Right kidney (tissue), 1 donor: ENCODE data around the gene PABPN1.

Experiments
- DNase-seq: peaks from one replicate; pipeline ENCODE4 v3.0.0-alpha.2; 2016

PABPN1 gene

GRCh38 chr14:23299211-23299957 is 21.9 kb upstream of the PABPN1 start:
- no peak for DNase-seq

DNA sequence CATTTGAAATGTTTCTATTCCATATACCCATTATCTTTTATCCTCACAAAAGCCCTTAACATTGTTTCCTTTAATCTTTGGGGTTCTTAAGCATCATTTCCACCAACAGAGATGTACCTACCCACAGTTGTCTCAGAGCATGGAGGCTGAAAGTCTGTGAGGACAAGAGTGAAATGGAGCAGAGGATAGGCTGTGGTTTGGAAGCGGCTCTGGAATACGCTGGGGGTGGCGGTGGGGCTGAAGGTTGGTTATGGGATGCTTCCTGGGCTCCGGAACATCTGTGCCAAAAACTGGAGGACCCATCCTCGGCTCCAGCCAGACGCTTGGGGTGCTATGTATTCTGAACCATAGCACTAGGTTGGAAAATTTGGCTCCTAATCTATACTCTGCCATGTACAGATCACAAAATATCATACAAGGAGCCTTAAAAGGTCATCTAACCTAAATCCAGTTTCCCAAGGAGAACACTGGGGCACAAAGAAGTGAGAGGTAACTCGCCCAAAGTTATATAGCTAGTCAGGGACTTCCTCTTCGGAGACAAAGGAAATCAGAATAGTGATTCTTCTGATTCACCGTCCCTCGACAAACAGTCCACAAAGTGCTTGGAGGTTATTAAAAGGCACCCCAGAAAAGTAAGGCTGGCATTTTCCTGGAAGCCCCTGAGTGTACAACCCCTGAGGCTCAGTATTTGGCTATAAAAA is 21.1 kb upstream of the PABPN1 start:
- DNase-seq, result no peak

DNA sequence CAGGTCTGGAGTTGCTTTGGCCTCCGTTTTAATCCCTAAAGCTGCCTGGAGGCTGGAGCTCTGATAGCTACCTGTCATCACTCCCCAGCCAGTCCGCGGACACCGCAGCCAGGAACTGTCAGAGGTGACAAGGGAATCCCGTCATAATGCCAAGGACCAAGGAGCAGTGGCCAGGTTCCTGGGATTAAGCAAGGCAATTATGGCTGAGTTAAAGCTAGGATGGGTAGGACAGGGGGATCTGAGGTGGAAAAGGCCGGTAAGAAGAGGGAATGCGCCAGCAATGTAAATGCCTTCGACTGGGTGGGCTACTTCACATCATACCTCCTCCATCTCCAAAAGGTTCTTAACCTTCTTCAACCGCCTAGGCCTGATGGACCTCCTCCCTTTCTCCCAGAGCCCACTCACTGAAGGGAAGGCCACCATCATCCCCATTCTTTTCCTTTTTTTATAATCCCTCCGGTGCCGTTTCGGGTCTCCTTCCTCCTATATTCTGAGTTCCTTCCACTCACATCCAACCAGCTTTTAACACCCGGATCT is 20.5 kb upstream of the PABPN1 start:
- DNase-seq, result peak; percentile 67

GRCh38 chr14:23301288-23301968 is 19.8 kb upstream of the PABPN1 start:
- peak; percentile 98 for DNase-seq

DNA sequence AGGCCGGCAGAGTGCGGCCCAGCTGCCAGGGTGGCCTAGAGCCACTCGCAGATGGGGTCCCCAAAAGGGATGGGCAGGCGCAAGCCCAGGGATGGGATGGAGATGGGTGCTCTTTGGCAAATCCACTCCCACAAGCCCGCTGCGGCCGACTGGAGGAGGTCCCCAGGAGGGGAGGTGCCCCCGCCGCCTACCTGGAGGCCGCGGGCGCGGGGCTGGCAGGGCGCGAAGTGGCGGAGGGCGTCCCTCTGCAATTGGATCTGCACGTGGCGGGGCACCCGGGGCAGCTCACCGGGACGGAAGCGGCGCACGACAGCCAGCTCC is 19.3 kb upstream of the PABPN1 start:
- peak; percentile 98 for DNase-seq

DNA sequence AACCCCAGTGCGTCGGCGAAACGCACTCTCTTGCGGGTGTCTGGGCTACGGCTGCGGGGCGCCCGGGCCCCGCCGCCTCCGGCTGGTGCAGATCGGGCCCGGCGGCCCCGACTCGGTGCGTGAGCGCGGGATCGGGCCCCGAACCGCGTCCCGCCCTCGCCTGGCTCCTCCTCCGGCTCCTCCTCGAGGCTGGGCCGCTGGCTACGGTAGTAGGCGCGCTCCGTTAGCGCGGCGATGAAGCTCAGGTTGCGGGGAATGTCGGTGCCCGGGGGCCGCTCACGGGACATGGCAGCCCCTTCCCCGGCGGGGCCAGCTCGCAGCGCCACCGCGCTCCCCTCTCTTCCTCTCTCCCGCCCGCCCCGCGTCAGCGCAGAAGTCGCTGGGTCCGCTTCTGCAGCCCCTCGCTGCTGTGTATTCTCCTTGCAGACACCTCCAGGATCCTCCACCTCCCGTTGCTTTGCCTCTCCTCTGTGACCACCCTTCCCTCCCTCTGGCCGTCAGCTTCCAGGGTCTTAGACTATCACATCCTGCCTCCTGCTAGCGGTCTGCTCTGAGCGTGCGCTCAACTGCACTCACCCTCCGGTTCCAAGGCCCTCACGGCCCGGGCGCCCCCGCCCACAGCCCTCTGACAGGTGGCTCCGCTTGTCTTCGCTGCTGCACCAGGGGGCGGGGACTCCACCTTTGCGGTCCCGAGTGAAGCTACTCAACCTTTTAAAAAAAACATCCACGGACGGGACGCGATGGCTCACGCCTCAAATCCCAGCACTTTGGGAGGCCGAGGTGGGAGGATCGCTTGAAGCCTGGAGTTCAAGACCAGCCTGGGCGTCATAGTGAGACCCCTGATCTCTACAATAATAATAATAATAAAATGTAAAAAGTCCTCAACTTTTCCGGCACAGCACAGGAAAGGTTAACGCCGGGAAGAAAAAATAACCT is 18.7 kb upstream of the PABPN1 start, which contains the start of gene PPP1R3E:
Gene PPP1R3E (minus strand): TSS at position 570 of the 936 bp plus-strand sequence. CDS start 283 bp downstream, at position 287.
- peak; percentile 93 for DNase-seq

- DNase-seq, result peak; percentile 87
These were observed 14.7 kb upstream of the PABPN1 start, which contains the start of gene BCL2L2 for GRCh38 chr14:23306412-23307145. Gene BCL2L2, plus strand, starts transcription at chr14:23306833. Its CDS starts 935 bp downstream, at chr14:23307768.

GRCh38 chr14:23307146-23307530 is 14.1 kb upstream of the PABPN1 start:
- DNase-seq, result no peak

GRCh38 chr14:23307687-23308644 is 13.3 kb upstream of the PABPN1 start:
- DNase-seq, result no peak

DNA sequence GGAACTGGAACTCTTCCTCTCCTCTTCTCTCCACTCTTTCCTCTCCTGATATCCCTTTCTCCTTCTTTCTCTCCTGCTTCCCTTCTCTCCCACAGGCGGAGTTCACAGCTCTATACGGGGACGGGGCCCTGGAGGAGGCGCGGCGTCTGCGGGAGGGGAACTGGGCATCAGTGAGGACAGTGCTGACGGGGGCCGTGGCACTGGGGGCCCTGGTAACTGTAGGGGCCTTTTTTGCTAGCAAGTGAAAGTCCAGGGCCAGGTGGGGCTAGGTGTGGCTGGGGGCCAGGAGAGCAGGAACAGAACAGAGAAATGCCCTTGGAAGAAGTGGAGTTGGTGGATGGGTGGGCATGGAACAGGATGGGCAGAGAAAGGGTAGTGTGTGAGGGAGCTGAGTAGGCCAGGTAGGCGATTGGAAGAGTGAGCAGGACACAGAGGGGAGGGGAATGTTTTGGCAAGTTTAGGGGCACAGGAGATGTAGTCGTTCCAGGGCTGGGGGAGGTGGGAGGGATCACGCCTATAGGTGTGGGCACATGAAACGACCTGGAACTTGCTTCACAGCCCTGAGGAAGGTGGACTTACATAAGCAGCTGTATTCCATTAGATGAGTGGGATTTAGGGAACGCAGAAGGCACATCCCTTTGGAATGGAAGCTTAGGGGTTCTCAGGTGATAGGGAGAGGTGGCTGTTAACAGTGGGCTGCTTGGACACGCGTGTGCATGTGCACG is 12.4 kb upstream of the PABPN1 start:
- DNase-seq, result no peak

GRCh38 chr14:23310546-23310945 is 10.7 kb upstream of the PABPN1 start:
- no peak for DNase-seq

DNA sequence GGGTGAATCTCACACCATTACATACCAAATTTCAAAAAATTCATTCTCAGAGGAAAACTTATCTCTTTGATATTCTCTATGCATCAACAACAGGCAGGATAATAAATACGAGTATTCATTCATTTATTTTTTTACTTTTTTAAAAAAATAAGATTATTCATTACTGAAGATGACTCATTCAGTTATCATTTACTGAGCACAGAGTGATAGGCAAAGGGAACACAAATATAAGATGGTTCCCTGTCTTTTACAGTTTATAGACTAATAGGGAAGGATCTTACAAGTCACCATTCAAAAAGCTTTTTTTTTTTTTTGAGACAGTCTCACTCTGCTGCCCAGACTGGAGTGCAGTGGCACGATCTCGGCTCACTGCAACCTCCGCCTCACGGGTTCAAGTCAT is 5.0 kb upstream of the PABPN1 start:
- DNase-seq, result no peak

- no peak for DNase-seq
These were observed 1.3 kb upstream of the PABPN1 start for GRCh38 chr14:23319746-23320583.

DNA sequence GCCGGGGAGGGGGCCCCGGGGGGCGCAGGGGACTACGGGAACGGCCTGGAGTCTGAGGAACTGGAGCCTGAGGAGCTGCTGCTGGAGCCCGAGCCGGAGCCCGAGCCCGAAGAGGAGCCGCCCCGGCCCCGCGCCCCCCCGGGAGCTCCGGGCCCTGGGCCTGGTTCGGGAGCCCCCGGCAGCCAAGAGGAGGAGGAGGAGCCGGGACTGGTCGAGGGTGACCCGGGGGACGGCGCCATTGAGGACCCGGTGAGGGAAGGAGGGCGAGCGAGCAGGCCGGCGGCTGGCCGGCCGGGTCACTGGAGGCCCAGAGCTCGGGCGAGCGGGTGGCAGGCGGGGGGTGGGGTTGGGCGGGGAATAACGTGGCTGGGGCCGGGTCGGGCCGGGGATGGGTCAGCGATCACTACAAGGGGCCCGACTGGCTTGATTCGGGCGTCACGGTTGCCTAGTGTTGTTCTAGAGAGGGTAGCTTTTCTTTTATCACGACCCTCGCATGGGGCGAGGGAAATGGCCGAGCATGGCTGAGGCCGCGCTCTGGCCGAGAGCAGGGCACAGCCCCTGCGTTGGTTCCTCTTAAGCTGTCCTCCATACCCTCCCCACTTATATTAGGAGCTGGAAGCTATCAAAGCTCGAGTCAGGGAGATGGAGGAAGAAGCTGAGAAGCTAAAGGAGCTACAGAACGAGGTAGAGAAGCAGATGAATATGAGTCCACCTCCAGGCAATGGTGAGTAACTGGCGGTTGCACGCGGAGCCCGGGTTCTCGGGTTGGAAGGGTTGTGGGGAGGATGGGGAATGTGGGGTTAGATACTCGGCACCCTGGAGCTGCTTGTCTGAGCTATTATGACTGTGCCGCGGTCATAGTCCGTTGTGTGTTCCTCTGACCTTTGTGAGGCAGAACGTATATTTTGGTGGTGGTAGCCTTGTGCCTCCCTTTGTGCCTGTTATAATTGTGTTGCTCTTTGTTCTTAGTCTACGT is 603 bp downstream of the PABPN1 start:
- peak; percentile 78 for DNase-seq

GRCh38 chr14:23322568-23323517 is 1.6 kb downstream of the PABPN1 start:
- DNase-seq, result no peak
